Neural progenitor cell (in vitro differentiated cells): Measurements from ENCODE around the gene TNS3.

Experiments
- EZH2 ChIP-seq: fragments of 200-600 bp; sonication (generic); IDR thresholded peaks from 2 replicates; pipeline ENCODE4 v1.6.1; 2017; ENCODE audit warnings: antibody characterized with exemption, mild to moderate bottlenecking, moderate library complexity
- TF ChIP-seq, protein P1 (sequence below): fragments of 200-600 bp; sonication (generic); IDR thresholded peaks from 2 replicates; pipeline ENCODE4 v1.5.1; 2017; ENCODE audit warnings: antibody characterized with exemption, mild to moderate bottlenecking

DNA sequence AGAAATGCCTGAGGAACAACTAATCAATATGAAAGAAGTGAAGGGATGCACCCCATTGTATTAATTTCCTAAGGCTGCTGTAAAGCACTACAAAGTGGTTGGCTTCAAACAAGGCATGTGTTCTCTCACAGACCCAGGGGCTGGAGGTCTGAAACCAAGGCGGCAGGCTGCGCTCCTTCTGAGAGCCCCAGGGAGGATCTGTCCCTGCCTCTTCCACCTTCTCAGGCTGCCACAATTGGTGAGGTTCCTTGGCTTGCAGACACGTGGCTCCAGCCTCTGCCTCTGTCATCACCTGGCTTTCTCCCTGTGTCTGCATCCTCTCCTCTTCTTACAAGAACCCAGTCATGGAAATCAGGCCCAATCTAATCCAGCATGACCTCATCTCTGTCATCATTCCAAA is 110.1 kb downstream of the TNS3 start:
- TF ChIP-seq, protein P1, sequence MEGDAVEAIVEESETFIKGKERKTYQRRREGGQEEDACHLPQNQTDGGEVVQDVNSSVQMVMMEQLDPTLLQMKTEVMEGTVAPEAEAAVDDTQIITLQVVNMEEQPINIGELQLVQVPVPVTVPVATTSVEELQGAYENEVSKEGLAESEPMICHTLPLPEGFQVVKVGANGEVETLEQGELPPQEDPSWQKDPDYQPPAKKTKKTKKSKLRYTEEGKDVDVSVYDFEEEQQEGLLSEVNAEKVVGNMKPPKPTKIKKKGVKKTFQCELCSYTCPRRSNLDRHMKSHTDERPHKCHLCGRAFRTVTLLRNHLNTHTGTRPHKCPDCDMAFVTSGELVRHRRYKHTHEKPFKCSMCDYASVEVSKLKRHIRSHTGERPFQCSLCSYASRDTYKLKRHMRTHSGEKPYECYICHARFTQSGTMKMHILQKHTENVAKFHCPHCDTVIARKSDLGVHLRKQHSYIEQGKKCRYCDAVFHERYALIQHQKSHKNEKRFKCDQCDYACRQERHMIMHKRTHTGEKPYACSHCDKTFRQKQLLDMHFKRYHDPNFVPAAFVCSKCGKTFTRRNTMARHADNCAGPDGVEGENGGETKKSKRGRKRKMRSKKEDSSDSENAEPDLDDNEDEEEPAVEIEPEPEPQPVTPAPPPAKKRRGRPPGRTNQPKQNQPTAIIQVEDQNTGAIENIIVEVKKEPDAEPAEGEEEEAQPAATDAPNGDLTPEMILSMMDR, result no peak
- TF ChIP-seq EZH2, result no peak
